Adrenal gland (tissue), 12 donors: ENCODE data around the gene TRAPPC5. TPM values are rescaled to one million over a fixed set of nuclear protein-coding genes. Genes with fewer than 3 reads are reported as not detected.
A peak's percentile ranks its signal among the peaks of the same experiment; 100 is the strongest.

Experiments
- DNase-seq, 7 donors: peaks; one replicate each; pipeline ENCODE4 v3.0.0-alpha.2; 2019 to 2020
- H3K27ac ChIP-seq, 5 donors: fragments of 200-600 bp; sonication (generic) in 4 of 5; 1 replicate in 3 of 5; 2 replicates in 2 of 5; pipeline versions ENCODE4 v1.5.1 to v1.8.0; 2016 to 2020; ENCODE audit warnings: mild to moderate bottlenecking in 1 of 5
- H3K27me3 ChIP-seq: fragments of 200-600 bp; 2 replicates; pipeline ENCODE4 v1.8.0; 2021
- H3K36me3 ChIP-seq, 2 donors: fragments of 200-600 bp; replicated peaks in 1 of 2; 1 replicate in 1 of 2; 2 replicates in 1 of 2; pipeline versions ENCODE4 v1.5.1 to v1.8.0; 2018 to 2022
- H3K4me1 ChIP-seq, 2 donors: fragments of 200-600 bp; replicated peaks in 1 of 2; 1 replicate in 1 of 2; 2 replicates in 1 of 2; pipeline versions ENCODE4 v1.5.1 to v1.8.0; 2018 to 2021
- H3K4me3 ChIP-seq, 4 donors: fragments of 200-600 bp; sonication (generic) in 3 of 4; one replicate each; pipeline ENCODE4 v1.5.1; 2016 to 2018
- H3K9me3 ChIP-seq, 3 donors: fragments of 200-600 bp; sonication (generic) in 1 of 3; replicated peaks in 1 of 3; 1 replicate in 2 of 3; 2 replicates in 1 of 3; pipeline versions ENCODE4 v1.5.1 to v1.8.0; 2016 to 2021
- POLR2A ChIP-seq, 2 donors: fragments of 450-650 bp; IDR thresholded peaks; one replicate each; pipeline ENCODE4 v1.6.1; 2017; ENCODE audit warnings: antibody characterized with exemption in 2 of 2, mild to moderate bottlenecking in 2 of 2, moderate library complexity in 1 of 2
- WGBS, 4 donors: extraction: QIAGEN DNeasy Blood & Tissue Kit in 2 of 4; methylation state at CpG; one replicate each; pipeline versions ENCODE4 v1.1.5 to v1.1.7; 2013 to 2017; 5-methylcytosine and 5-hydroxymethylcytosine counted together
- intact Hi-C, 2 donors: fragments of 100-400 bp; cut with DNase I; formaldehyde crosslinking; loops; one replicate each; pipeline versions ENCODE4 v1.14.1 to v1.15.0; 2022 to 2023
- polyA plus RNA-seq, 3 donors: library from polyadenylated mRNA; stranded (reverse); fragments of 200-250 nt in 2 of 3; fragments of 350-450 nt in 1 of 3; fragmentation: Illumina TruSeq in 1 of 3; extraction: RNeasy Lipid Tissue Mini Kit (QIAGEN cat#74804) in 1 of 3; gene quantifications; one replicate each; pipeline ENCODE4 v1.2.3, GENCODE V29; 2013 to 2014
- total RNA-seq, 9 donors: library from RNA; depleted of rRNA in 4 of 9; stranded (reverse); fragments of >200 nt in 4 of 9; fragments of 120-200 nt in 1 of 9; fragmentation: NEBNext Ultra II Directional in 1 of 9; extraction: Animal tissue kit (Norgen Biotek cat#: 25700) in 1 of 9; gene quantifications; one replicate each; pipeline versions ENCODE4 v1.1.0 to v1.2.4, GENCODE V29; 2013 to 2023
- TF ChIP-seq, protein P1 (sequence below), 6 experiments: fragments of 450-650 bp in 4 of 6; fragments of 200-600 bp in 2 of 6; sonication (generic) in 1 of 6; IDR thresholded peaks; 1 replicate in 5 of 6; 2 replicates in 1 of 6; pipeline versions ENCODE4 v1.5.1 to v1.8.0; 2016 to 2021; ENCODE audit warnings: antibody characterized with exemption in 6 of 6, mild to moderate bottlenecking in 2 of 6, moderate library complexity in 1 of 6
- donor health status: healthy with polysubstance abuse.
- donor health status: Bipolar disorder and iron deficiency.
- donor health status: DM: yes; HTN: yes; CAD: no.
- donor health status: DM: no; HTN: no; CAD: no.
- donor health status: DM: no; HTN: no; CAD: no.
- donor health status: DM: yes; HTN: yes; CAD: no.

The TRAPPC5 gene
- total and polyA plus RNA-seq, 12 donors: 5.6 to 502 (median 153) TPM

DNA sequence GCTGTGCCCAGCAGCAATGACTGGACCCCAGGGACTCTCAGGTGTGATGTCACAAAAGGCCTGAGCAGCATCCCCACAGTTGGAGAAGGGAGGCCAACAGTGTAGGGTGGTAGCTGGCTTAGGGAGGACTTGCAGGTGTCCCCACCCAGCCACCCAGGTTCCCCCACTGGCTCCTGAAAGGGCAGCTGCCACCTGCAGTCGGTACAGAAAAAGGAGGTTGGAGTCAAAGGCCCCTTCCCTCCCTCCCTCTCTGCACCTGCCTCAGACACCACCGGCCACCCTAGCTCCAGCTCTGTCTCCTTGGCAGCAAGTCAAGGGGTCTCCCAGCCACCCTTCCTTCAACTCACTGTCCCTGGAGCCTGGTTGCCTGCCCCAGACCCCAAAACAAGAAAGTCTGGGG, 46.9 kb upstream of the TRAPPC5 start, which contains the start of gene PCP2:
Gene PCP2 (minus strand): TSS at position 22 of the 400 bp plus-strand sequence. CDS start 262 bp downstream, outside the sequence.
- peaks cover 16 to 18% of the 10 kb centered on the region in 2 donors for H3K4me1 ChIP-seq
- no peak for TF ChIP-seq POLR2A (IDR thresholded peaks at IDR 0.05)
- TF ChIP-seq, protein P1, sequence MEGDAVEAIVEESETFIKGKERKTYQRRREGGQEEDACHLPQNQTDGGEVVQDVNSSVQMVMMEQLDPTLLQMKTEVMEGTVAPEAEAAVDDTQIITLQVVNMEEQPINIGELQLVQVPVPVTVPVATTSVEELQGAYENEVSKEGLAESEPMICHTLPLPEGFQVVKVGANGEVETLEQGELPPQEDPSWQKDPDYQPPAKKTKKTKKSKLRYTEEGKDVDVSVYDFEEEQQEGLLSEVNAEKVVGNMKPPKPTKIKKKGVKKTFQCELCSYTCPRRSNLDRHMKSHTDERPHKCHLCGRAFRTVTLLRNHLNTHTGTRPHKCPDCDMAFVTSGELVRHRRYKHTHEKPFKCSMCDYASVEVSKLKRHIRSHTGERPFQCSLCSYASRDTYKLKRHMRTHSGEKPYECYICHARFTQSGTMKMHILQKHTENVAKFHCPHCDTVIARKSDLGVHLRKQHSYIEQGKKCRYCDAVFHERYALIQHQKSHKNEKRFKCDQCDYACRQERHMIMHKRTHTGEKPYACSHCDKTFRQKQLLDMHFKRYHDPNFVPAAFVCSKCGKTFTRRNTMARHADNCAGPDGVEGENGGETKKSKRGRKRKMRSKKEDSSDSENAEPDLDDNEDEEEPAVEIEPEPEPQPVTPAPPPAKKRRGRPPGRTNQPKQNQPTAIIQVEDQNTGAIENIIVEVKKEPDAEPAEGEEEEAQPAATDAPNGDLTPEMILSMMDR (IDR thresholded peaks at IDR 0.05): no peak
- intact Hi-C loops: no loop called here

DNA sequence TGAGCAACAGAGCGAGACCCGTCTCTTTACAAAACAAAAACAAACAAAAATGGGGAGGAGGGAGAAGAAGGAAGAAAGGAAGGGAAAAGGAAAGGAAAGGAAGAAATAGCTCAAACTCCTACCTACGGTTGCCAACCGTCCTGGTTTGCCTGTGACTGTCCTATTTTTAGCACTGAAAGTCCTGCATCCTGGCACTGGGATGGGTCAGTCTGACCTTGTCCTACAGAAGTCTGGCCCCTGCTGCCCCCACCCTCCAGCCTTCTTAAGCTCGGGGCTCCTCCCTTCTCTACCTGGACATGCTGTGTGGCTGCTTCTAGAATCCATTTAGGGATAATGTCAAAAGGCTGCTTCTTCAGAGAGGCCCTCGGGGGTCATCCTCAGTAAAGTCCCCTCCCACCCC, 45.0 kb upstream of the TRAPPC5 start:
- TF ChIP-seq, protein P1 (IDR thresholded peaks at IDR 0.05): no peak
- no peak for TF ChIP-seq POLR2A (IDR thresholded peaks at IDR 0.05)
- intact Hi-C loops: no loop called here
- 28 to 40% (median 35%) methylated on average over 6 of the region's 6 CpGs for WGBS, 4 donors
- Histone ChIP-seq H3K9me3 (no peaks in the 10 kb centered on the region), H3K4me3 (no peak overlapping the region), H3K36me3 (no peaks in the 10 kb centered on the region), H3K27ac (no peak overlapping the region), H3K4me1 (peaks cover 7 to 8% of the 10 kb centered on the region in 2 donors), H3K27me3 (no peaks in the 10 kb centered on the region)
- no peak for DNase-seq

More for the DNA sequence above, 46.9 kb upstream of the TRAPPC5 start, which contains the start of gene PCP2:
- H3K27me3 ChIP-seq: no peaks in the 10 kb centered on the region
- H3K9me3 ChIP-seq: no peaks in the 10 kb centered on the region
- H3K27ac ChIP-seq: no peak within 1 kb of the TSS
- no peaks in the 10 kb centered on the region for H3K36me3 ChIP-seq
- WGBS, 4 donors: 35 to 78% (median 70%) methylated on average over 1 to 2 of the region's 2 CpGs; no CpG with 5 or more reads in 1 of the 4 donors
- no peak for DNase-seq
- no peak within 1 kb of the TSS for H3K4me3 ChIP-seq

DNA sequence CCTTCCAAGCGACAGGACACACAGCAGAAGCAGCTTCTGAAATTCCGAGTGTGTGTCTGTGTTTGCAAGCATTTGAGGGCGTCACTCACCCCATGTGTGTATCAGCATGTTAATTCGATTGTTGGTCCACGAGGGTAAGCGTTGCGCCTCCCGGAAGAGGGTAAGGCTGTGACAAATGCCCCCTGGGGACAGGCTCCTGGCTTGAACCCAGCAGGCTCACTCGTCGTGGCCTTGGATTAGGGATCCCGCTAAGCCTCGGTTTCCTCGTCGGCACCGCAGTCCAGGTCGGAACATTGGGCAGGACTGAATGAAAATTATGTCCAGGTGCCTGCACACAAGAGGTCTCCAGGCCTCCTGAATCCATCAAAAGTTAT, 44.3 kb upstream of the TRAPPC5 start:
- Histone ChIP-seq H3K36me3 (no peaks in the 10 kb centered on the region), H3K27ac (no peak overlapping the region), H3K4me3 (no peak overlapping the region), H3K4me1 (peaks cover 3% of the 10 kb centered on the region in 2 donors), H3K9me3 (no peaks in the 10 kb centered on the region), H3K27me3 (no peaks in the 10 kb centered on the region)
- 44 to 61% (median 58%) methylated on average over 10 to 16 of the region's 16 CpGs for WGBS, 4 donors
- DNase-seq: no peak
- intact Hi-C loops: no loop called here
- no peak for TF ChIP-seq POLR2A (IDR thresholded peaks at IDR 0.05)

DNA sequence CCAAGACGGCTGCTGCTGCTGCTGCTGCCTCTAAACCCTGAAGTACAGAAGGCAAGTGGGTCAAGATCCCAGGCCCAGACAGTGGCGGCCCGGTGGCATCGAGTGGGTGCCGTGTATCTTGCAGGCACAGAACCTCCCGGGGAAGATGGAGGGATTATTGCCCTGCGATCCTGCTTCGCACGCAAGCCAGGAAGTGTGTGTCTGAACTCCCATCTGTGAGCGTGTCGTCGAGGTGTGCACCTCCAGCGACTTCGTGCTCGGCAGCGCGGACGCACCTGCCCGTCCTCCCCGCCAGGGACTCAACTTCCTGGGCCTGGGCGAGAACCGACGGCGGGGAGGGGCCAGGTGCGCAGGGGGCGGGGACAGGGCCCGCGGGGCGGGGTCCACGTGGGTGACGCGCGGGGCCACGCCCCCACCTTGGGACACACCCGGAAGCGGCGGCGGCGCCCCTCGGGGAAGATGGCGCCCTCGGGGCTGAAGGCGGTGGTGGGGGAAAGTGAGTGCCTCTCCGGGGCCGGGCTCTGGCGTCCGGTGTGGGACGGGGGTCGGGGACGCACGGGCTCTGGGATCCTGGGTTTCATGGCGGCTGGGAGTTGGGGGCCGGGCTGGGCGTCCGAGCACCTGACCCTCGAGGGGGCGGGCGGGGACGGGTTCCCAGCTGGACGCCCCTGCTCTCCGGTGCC, 43.8 kb upstream of the TRAPPC5 start, which contains the start of gene STXBP2:
Gene STXBP2 (plus strand): TSS at position 420 of the 683 bp plus-strand sequence. CDS start 40 bp downstream, at position 460.
- TF ChIP-seq POLR2A (IDR thresholded peaks at IDR 0.05): no peak
- TF ChIP-seq, protein P1 (IDR thresholded peaks at IDR 0.05): no peak
- Histone ChIP-seq H3K27me3 (no peaks in the 10 kb centered on the region), H3K9me3 (no peaks in the 10 kb centered on the region), H3K27ac (peak within 1 kb of the TSS in 4 of 5 donors; percentile 47 to 90 (median 64)), H3K36me3 (no peaks in the 10 kb centered on the region), H3K4me3 (peak within 1 kb of the TSS in 2 of 4 donors; percentile 22 to 70), H3K4me1 (peaks cover 3% of the 10 kb centered on the region in 2 donors)
- WGBS, 4 donors: 6 to 30% (median 7%) methylated on average over 9 to 61 of the region's 61 CpGs; no CpG with 5 or more reads in 1 of the 4 donors
- intact Hi-C loops: no loop called here
- peak in 6 of 7 donors; percentile 44 to 76 (median 64) for DNase-seq
